ENCODE results near the gene TMEM201. TPM values are rescaled to one million over a fixed set of nuclear protein-coding genes. Genes with fewer than 3 reads are reported as not detected.

TMEM201 gene
- total RNA-seq, 3 donors from 2014 or later (not counting 1 experiment from before 2014, with no cell fraction given) = 7.3 to 10.2 (median 8.8) TPM

DNA sequence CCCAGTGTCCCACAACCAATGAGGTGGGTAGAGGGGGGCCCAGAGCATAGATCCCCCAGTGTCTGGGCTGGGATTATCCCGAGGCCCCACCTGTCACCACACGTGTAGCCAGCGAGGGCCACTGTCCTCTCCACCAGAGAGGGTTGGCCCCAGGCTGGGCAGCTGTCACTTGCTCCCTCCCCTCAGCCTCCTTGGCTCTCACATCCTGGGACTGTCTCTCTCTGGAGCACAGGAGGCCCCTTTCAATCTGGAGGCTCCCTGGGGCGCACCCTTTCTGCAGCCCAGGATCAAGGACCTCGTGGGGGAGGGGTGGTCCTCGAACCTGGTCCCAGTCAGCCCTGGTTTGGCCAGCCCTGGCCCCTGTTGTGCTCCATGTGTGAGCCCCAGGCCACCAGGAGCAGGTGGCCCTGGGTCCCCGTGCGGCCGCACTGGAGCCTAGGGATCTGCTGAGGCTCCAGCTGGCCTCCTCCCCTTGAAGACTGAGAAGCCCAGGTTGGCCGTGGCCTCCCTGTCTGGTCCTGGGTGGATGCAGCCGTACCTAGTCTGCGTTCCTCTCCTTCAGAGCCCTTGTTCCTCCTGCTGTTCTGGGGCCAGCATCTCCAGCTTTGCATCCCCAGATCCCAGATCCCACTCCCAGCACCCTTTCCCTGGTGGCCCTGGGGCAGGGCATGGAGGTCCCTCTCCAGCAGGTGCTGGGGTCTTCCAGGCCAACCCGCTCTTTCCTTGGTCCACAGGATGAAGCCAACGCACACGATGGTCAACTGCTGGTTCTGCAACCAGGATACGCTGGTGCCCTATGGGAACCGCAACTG is 6.7 kb downstream of the TMEM201 start:
- H3K4me1 ChIP-seq (ENCODE audit: control insufficient read depth, insufficient read depth, low read length) = peaks cover 28% of the 10 kb centered on the region
- no peak for DNase-seq
- no peaks in the 10 kb centered on the region for H3K9me3 Mint-ChIP-seq
- WGBS (ENCODE audit: insufficient coverage) = 91% methylated on average over 17 of the region's 17 CpGs
- no peaks in the 10 kb centered on the region for H3K36me3 Mint-ChIP-seq
- no peak overlapping the region for H3K27ac ChIP-seq (ENCODE audit: low read length)
- no peaks in the 10 kb centered on the region for H3K9me3 ChIP-seq (ENCODE audit: control insufficient read depth, insufficient read depth, low read length)
- intact Hi-C loops (cut with micrococcal nuclease) = no loop called here
- TF ChIP-seq, protein P1, sequence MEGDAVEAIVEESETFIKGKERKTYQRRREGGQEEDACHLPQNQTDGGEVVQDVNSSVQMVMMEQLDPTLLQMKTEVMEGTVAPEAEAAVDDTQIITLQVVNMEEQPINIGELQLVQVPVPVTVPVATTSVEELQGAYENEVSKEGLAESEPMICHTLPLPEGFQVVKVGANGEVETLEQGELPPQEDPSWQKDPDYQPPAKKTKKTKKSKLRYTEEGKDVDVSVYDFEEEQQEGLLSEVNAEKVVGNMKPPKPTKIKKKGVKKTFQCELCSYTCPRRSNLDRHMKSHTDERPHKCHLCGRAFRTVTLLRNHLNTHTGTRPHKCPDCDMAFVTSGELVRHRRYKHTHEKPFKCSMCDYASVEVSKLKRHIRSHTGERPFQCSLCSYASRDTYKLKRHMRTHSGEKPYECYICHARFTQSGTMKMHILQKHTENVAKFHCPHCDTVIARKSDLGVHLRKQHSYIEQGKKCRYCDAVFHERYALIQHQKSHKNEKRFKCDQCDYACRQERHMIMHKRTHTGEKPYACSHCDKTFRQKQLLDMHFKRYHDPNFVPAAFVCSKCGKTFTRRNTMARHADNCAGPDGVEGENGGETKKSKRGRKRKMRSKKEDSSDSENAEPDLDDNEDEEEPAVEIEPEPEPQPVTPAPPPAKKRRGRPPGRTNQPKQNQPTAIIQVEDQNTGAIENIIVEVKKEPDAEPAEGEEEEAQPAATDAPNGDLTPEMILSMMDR (IDR thresholded peaks at IDR 0.05) = no peak
- H3K4me1 Mint-ChIP-seq = peaks cover 0 to 15% of the 10 kb centered on the region in 2 donors
- no peak overlapping the region for H3K4me3 Mint-ChIP-seq
- no peaks in the 10 kb centered on the region for H3K27me3 Mint-ChIP-seq (ENCODE audit: low read depth in 2 of 2)
- H3K27me3 ChIP-seq (ENCODE audit: control insufficient read depth, insufficient read depth, low read length) = no peaks in the 10 kb centered on the region
- no peak for ATAC-seq
- H3K4me3 ChIP-seq (ENCODE audit: low read length) = no peak overlapping the region
- no peak overlapping the region for H3K27ac Mint-ChIP-seq
- no peaks in the 10 kb centered on the region for H3K36me3 ChIP-seq (ENCODE audit: control insufficient read depth, insufficient read depth, low read length)

DNA sequence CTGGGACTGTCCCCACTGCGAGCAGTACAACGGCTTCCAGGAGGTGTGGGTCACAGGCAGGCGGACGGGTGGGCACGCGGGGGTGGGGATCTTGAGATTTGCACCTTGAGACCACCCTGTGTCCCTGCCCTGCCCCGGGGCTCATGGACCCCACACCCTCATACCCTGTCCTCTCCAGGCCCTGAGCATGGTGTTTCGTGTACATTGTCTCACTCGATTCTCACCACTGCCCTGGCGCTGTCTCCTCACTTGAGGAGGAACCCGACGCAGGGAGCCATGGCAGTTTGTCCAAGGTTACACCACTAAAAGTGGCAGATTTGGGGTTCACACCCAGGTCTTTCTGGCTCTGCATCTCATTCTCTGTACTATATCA is 7.2 kb downstream of the TMEM201 start:
- no peaks in the 10 kb centered on the region for H3K36me3 Mint-ChIP-seq
- DNase-seq = no peak
- no peak for ATAC-seq
- WGBS (ENCODE audit: insufficient coverage) = 92% methylated on average over 12 of the region's 12 CpGs
- Histone ChIP-seq H3K4me3 (ENCODE audit: low read length) (no peak overlapping the region), H3K9me3 (ENCODE audit: control insufficient read depth, insufficient read depth, low read length) (no peaks in the 10 kb centered on the region), H3K27ac (ENCODE audit: low read length) (no peak overlapping the region), H3K4me1 (ENCODE audit: control insufficient read depth, insufficient read depth, low read length) (peaks cover 24% of the 10 kb centered on the region), H3K27me3 (ENCODE audit: control insufficient read depth, insufficient read depth, low read length) (no peaks in the 10 kb centered on the region), H3K36me3 (ENCODE audit: control insufficient read depth, insufficient read depth, low read length) (no peaks in the 10 kb centered on the region)
- no peak overlapping the region for H3K4me3 Mint-ChIP-seq
- TF ChIP-seq, protein P1 (IDR thresholded peaks at IDR 0.05) = no peak
- no peaks in the 10 kb centered on the region for H3K9me3 Mint-ChIP-seq
- peaks cover 0 to 15% of the 10 kb centered on the region in 2 donors for H3K4me1 Mint-ChIP-seq
- no peaks in the 10 kb centered on the region for H3K27me3 Mint-ChIP-seq (ENCODE audit: low read depth in 2 of 2)
- intact Hi-C loops (cut with micrococcal nuclease) = no loop called here
- no peak overlapping the region for H3K27ac Mint-ChIP-seq

DNA sequence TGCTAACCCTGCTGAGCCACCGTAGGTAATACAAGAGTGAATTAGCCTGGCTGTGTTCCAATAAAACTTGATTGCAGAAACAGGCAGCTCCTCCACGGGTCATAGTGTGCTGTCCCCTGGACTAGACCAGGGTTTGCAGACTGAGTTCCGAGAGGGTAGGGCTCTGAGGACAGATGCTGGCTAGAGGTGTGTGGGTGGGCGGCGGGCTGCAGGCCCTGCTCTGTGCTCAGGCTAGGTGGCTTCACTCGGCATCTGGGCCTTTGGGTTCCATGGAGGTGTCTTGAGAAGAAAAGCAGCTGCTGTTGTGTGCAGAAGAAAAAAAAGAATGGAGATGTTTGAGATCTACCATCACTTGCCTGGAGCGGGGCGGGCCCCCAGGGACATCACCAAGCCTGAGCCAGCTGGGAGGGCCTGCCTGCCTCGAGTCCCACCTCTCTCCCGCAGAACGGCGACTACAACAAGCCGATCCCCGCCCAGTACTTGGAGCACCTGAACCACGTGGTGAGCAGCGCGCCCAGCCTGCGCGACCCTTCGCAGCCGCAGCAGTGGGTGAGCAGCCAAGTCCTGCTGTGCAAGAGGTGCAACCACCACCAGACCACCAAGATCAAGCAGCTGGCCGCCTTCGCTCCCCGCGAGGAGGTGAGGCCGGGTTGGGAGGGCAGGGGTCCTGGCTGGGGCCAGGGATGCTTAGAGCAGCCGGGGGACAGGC is 7.9 kb downstream of the TMEM201 start:
- Mint-ChIP-seq H3K27ac (no peak overlapping the region), H3K4me3 (no peak overlapping the region), H3K27me3 (ENCODE audit: low read depth in 2 of 2) (no peaks in the 10 kb centered on the region), H3K4me1 (peaks cover 0 to 13% of the 10 kb centered on the region in 2 donors), H3K9me3 (no peaks in the 10 kb centered on the region), H3K36me3 (no peaks in the 10 kb centered on the region)
- DNase-seq = no peak
- H3K36me3 ChIP-seq (ENCODE audit: control insufficient read depth, insufficient read depth, low read length) = peaks cover 6% of the 10 kb centered on the region
- peaks cover 22% of the 10 kb centered on the region for H3K4me1 ChIP-seq (ENCODE audit: control insufficient read depth, insufficient read depth, low read length)
- WGBS (ENCODE audit: insufficient coverage) = 95% methylated on average over 27 of the region's 27 CpGs
- no peaks in the 10 kb centered on the region for H3K9me3 ChIP-seq (ENCODE audit: control insufficient read depth, insufficient read depth, low read length)
- H3K27me3 ChIP-seq (ENCODE audit: control insufficient read depth, insufficient read depth, low read length) = no peaks in the 10 kb centered on the region
- H3K4me3 ChIP-seq (ENCODE audit: low read length) = no peak overlapping the region
- intact Hi-C loops (cut with micrococcal nuclease) = no loop called here
- no peak overlapping the region for H3K27ac ChIP-seq (ENCODE audit: low read length)
- ATAC-seq = no peak
- TF ChIP-seq, protein P1 (IDR thresholded peaks at IDR 0.05) = no peak
